Spleen (tissue), 11 donors: ENCODE data around the gene CCDC88A. TPM values are rescaled to one million over a fixed set of nuclear protein-coding genes. Genes with fewer than 3 reads are reported as not detected.
"Not testable (repeated sequence)": the region's sequence is repeated elsewhere in the genome, so short reads cannot be mapped to it uniquely, and the experiment has no call there.

Source experiments
- DNase-seq: peaks from one replicate; pipeline ENCODE4 v3.0.0-alpha.2; 2020
- H3K27ac ChIP-seq, 8 donors: fragments of 200-600 bp; sonication (generic) in 7 of 8; 1 replicate in 4 of 8; 2 replicates in 4 of 8; pipeline versions ENCODE4 v1.5.0 to v1.8.0; 2016 to 2021; ENCODE audit warnings: inconsistent platforms in 4 of 8, mild to moderate bottlenecking in 4 of 8, moderate library complexity in 1 of 8
- H3K27me3 ChIP-seq, 7 donors: fragments of 200-600 bp; sonication (generic) in 6 of 7; replicated peaks in 1 of 7; 1 replicate in 4 of 7; 2 replicates in 3 of 7; pipeline versions ENCODE4 v1.5.0 to v1.8.0; 2016 to 2021; ENCODE audit warnings: inconsistent platforms in 3 of 7, mild to moderate bottlenecking in 1 of 7
- H3K36me3 ChIP-seq, 6 donors: fragments of 200-600 bp; sonication (generic) in 5 of 6; 1 replicate in 4 of 6; 2 replicates in 2 of 6; pipeline versions ENCODE4 v1.5.0 to v1.8.0; 2016 to 2021; ENCODE audit warnings: inconsistent platforms in 2 of 6
- H3K4me1 ChIP-seq, 6 donors: fragments of 200-600 bp; sonication (generic) in 5 of 6; 1 replicate in 3 of 6; 2 replicates in 3 of 6; pipeline versions ENCODE4 v1.5.0 to v1.8.0; 2016 to 2021; ENCODE audit warnings: inconsistent platforms in 3 of 6
- H3K4me3 ChIP-seq, 8 donors: fragments of 200-600 bp; sonication (generic) in 7 of 8; 1 replicate in 4 of 8; 2 replicates in 4 of 8; pipeline versions ENCODE4 v1.5.0 to v1.8.0; 2016 to 2021; ENCODE audit warnings: inconsistent platforms in 4 of 8, mild to moderate bottlenecking in 4 of 8, moderate library complexity in 2 of 8
- H3K9me3 ChIP-seq, 8 donors: fragments of 200-600 bp; sonication (generic) in 7 of 8; 1 replicate in 4 of 8; 2 replicates in 4 of 8; pipeline versions ENCODE4 v1.5.0 to v1.8.0; 2016 to 2021; ENCODE audit warnings: inconsistent platforms in 4 of 8
- CTCF ChIP-seq, 11 experiments: fragments of 200-600 bp in 7 of 11; fragments of 450-650 bp in 4 of 11; sonication (generic) in 4 of 11; IDR thresholded peaks in 8 of 11; conservative IDR thresholded peaks in 3 of 11; 1 replicate in 7 of 11; 2 replicates in 4 of 11; pipeline versions ENCODE4 v1.4.0 to v1.8.0; 2016 to 2021; ENCODE audit warnings: antibody characterized with exemption in 11 of 11, inconsistent platforms in 4 of 11, mild to moderate bottlenecking in 1 of 11
- POLR2A ChIP-seq, 3 donors: fragments of 450-650 bp; IDR thresholded peaks; one replicate each; pipeline ENCODE4 v1.5.1; 2017; ENCODE audit warnings: antibody characterized with exemption in 3 of 3, mild to moderate bottlenecking in 1 of 3
- POLR2AphosphoS5 ChIP-seq, 3 donors: sonication (generic); formaldehyde crosslinking; IDR thresholded peaks; one replicate each; pipeline ENCODE4 v1.5.1; 2017; ENCODE audit warnings: antibody characterized with exemption in 3 of 3
- WGBS, 5 donors: extraction: QIAGEN DNeasy Blood & Tissue Kit in 3 of 5; methylation state at CpG; one replicate each; pipeline versions ENCODE4 v1.1.5 to v1.1.7; 2013 to 2018; 5-methylcytosine and 5-hydroxymethylcytosine counted together
- intact Hi-C: fragments of 100-400 bp; cut with DNase I; formaldehyde crosslinking; loops from one replicate; pipeline ENCODE4 v1.15.0; 2023; ENCODE audit warnings: low total_unique reads
- polyA plus RNA-seq, 3 donors: library from polyadenylated mRNA; stranded (reverse); fragments of 200-250 nt; gene quantifications; one replicate each; pipeline ENCODE4 v1.2.1, GENCODE V29; 2013
- total RNA-seq, 7 donors: library from RNA; depleted of rRNA in 3 of 7; stranded (reverse); fragments of >200 nt in 3 of 7; fragmentation: NEBNext Ultra II Directional in 4 of 7; extraction: Animal tissue kit (Norgen Biotek cat#: 25700) in 4 of 7; gene quantifications; one replicate each; pipeline versions ENCODE4 v1.1.0 to v1.2.1, GENCODE V29; 2016 to 2021
- donor health status: healthy with polysubstance abuse.
- donor health status: DM: no; HTN: no; CAD: no; lungs with moderate emphysema.
- donor health status: DM: no; HTN: no; CAD: no.
- donor health status: Bipolar disorder and iron deficiency.
- donor health status: healthy.
- donor health status: DM: no; HTN: no; CAD: no.
- donor health status: DM: yes; HTN: yes; CAD: no.

The CCDC88A gene
- total and polyA plus RNA-seq, 10 donors, result 16.4 to 130 (median 77.9) TPM

GRCh38 chr2:55451699-55452098 lies 32.0 kb upstream of the CCDC88A start:
- no peaks in the 10 kb centered on the region for H3K36me3 ChIP-seq
- no peak for TF ChIP-seq POLR2A (IDR thresholded peaks at IDR 0.05)
- no peak overlapping the region for H3K27ac ChIP-seq
- intact Hi-C loops, result no loop called here
- H3K27me3 ChIP-seq, result no peaks in the 10 kb centered on the region
- DNase-seq, result no peak
- H3K4me1 ChIP-seq, result no peaks in the 10 kb centered on the region
- no peaks in the 10 kb centered on the region for H3K9me3 ChIP-seq
- 64 to 72% (median 69%) methylated on average over 2 of the region's 2 CpGs for WGBS, 5 donors
- H3K4me3 ChIP-seq, result no peak overlapping the region

GRCh38 chr2:55450014-55450413 lies 30.4 kb upstream of the CCDC88A start:
- H3K36me3 ChIP-seq, H3K27ac ChIP-seq, H3K4me1 ChIP-seq, H3K27me3 ChIP-seq, intact Hi-C loops, H3K4me3 ChIP-seq, DNase-seq, H3K9me3 ChIP-seq: not testable (repeated sequence)
- WGBS, 5 donors, result 88 to 98% (median 95%) methylated on average over 3 of the region's 3 CpGs

GRCh38 chr2:55442045-55442760 lies 22.5 kb upstream of the CCDC88A start:
- intact Hi-C loops, H3K4me1 ChIP-seq, H3K36me3 ChIP-seq, DNase-seq, H3K4me3 ChIP-seq, H3K9me3 ChIP-seq, H3K27ac ChIP-seq, H3K27me3 ChIP-seq: not testable (repeated sequence)
- WGBS, 5 donors, result 89 to 95% (median 92%) methylated on average over 21 to 29 of the region's 29 CpGs

- intact Hi-C loops, result no loop called here
- DNase-seq, result no peak
- H3K36me3 ChIP-seq, result no peaks in the 10 kb centered on the region
- no peaks in the 10 kb centered on the region for H3K9me3 ChIP-seq
- H3K27ac ChIP-seq, result no peak overlapping the region
- no peaks in the 10 kb centered on the region for H3K4me1 ChIP-seq
- TF ChIP-seq CTCF (IDR thresholded peaks at IDR 0.05 in 8 of 11, conservative IDR thresholded peaks at IDR 0.05 in 3 of 11) (no peak), POLR2AphosphoS5 (IDR thresholded peaks at IDR 0.05) (no peak)
- 75 to 85% (median 80%) methylated on average over 4 of the region's 4 CpGs for WGBS, 5 donors
- no peaks in the 10 kb centered on the region for H3K27me3 ChIP-seq
- no peak overlapping the region for H3K4me3 ChIP-seq
Measured at GRCh38 chr2:55441280-55441892, 21.7 kb upstream of the CCDC88A start.

- 96 to 100% (median 100%) methylated on average over 1 of the region's 1 CpG for WGBS, 5 donors
Measured at GRCh38 chr2:55439101-55439397, 19.4 kb upstream of the CCDC88A start.

More at GRCh38 chr2:55439101-55439397, 19.4 kb upstream of the CCDC88A start:
- Histone ChIP-seq H3K36me3 (no peaks in the 10 kb centered on the region), H3K4me1 (no peaks in the 10 kb centered on the region), H3K27me3 (no peaks in the 10 kb centered on the region), H3K4me3 (no peak overlapping the region), H3K27ac (no peak overlapping the region), H3K9me3 (no peaks in the 10 kb centered on the region)
- intact Hi-C loops, result no loop called here
- TF ChIP-seq POLR2AphosphoS5 (IDR thresholded peaks at IDR 0.05) (no peak), CTCF (IDR thresholded peaks at IDR 0.05 in 8 of 11, conservative IDR thresholded peaks at IDR 0.05 in 3 of 11) (no peak), POLR2A (IDR thresholded peaks at IDR 0.05) (no peak)
- DNase-seq, result no peak
